ENCODE data around the gene OR11H7.
"Not testable (repeated sequence)": the region's sequence is repeated elsewhere in the genome, so short reads cannot be mapped to it uniquely, and the experiment has no call there.

Gene OR11H7

GRCh38 chr14:20280265-20280664 lies 51.5 kb downstream of the OR11H7 start:
- DNase-seq: not testable (repeated sequence)
